Natural killer cell treated with Interleukin-12 subunit alpha and Interleukin-12 subunit beta and Interleukin-15 and Interleukin-18, amount 100 ng/mL, for 72 hours (primary cell): ENCODE data around the gene BICRA. TPM values are rescaled to one million over a fixed set of nuclear protein-coding genes. Genes with fewer than 3 reads are reported as not detected.
"Not testable (repeated sequence)": the region's sequence is repeated elsewhere in the genome, so short reads cannot be mapped to it uniquely, and the experiment has no call there.

Source experiments
- ATAC-seq, 2 donors: fragments of 150-1000 bp; cut with Tn5 transposase in 1 of 2; sonication (Bioruptor Pico), chemical (Tn5 transposase) in 1 of 2; 2 replicates each; pipeline ENCODE4 v1.10.0; 2021
- DNase-seq: peaks from one replicate; pipeline ENCODE4 v3.0.0; 2022; ENCODE audit warnings: low spot score
- H3K27ac Mint-ChIP-seq, 2 donors: 1 replicate in 1 of 2; 2 replicates in 1 of 2; pipeline ENCODE4 v1.8.0; 2022; ENCODE audit warnings: mixed read lengths in 2 of 2, mild to moderate bottlenecking in 1 of 2, moderate library complexity in 1 of 2
- H3K27me3 Mint-ChIP-seq, 2 donors: 1 replicate in 1 of 2; 2 replicates in 1 of 2; pipeline ENCODE4 v1.8.0; 2022; ENCODE audit warnings: mixed read lengths in 2 of 2
- H3K36me3 Mint-ChIP-seq: one replicate; pipeline ENCODE4 v1.8.0; 2022; ENCODE audit warnings: mixed read lengths
- H3K4me1 Mint-ChIP-seq, 2 donors: 1 replicate in 1 of 2; 2 replicates in 1 of 2; pipeline ENCODE4 v1.8.0; 2022; ENCODE audit warnings: low read depth in 2 of 2, mixed read lengths in 2 of 2, mild to moderate bottlenecking in 1 of 2
- H3K4me3 Mint-ChIP-seq: one replicate; pipeline ENCODE4 v1.8.0; 2022; ENCODE audit warnings: mixed read lengths
- H3K9me3 Mint-ChIP-seq: 2 replicates; pipeline ENCODE4 v1.8.0; 2022; ENCODE audit warnings: mixed read lengths
- total RNA-seq, 2 donors: library from RNA; stranded (reverse); gene quantifications; one replicate each; pipeline ENCODE4 v1.2.3, GENCODE V29; 2022

The BICRA gene
- total RNA-seq: 10 to 100 TPM; 14.4 to 17.5 TPM

GRCh38 chr19:47608969-47609905, at the start of gene BICRA:
Gene BICRA (plus strand): TSS chr19:47609134. CDS start chr19:47673575, 64,441 bp downstream.
- Mint-ChIP-seq H3K4me1 (peaks cover 10 to 28% of the 10 kb centered on the region in 2 donors), H3K4me3 (peak within 1 kb of the TSS; percentile 90), H3K9me3 (no peaks in the 10 kb centered on the region), H3K36me3 (no peaks in the 10 kb centered on the region), H3K27me3 (no peaks in the 10 kb centered on the region), H3K27ac (peak within 1 kb of the TSS; percentile 70 to 72)
- DNase-seq (peak; percentile 89), ATAC-seq (peak; percentile 79 to 83)

- no peak overlapping the region for H3K27ac Mint-ChIP-seq
- no peak for DNase-seq
- no peaks in the 10 kb centered on the region for H3K27me3 Mint-ChIP-seq
- H3K36me3 Mint-ChIP-seq: no peaks in the 10 kb centered on the region
- no peak overlapping the region for H3K4me3 Mint-ChIP-seq
- H3K4me1 Mint-ChIP-seq: peaks cover 0 to 4% of the 10 kb centered on the region in 2 donors
- H3K9me3 Mint-ChIP-seq: no peaks in the 10 kb centered on the region
- no peak for ATAC-seq
Measured at GRCh38 chr19:47560999-47561398, 47.9 kb upstream of the BICRA start.

DNA sequence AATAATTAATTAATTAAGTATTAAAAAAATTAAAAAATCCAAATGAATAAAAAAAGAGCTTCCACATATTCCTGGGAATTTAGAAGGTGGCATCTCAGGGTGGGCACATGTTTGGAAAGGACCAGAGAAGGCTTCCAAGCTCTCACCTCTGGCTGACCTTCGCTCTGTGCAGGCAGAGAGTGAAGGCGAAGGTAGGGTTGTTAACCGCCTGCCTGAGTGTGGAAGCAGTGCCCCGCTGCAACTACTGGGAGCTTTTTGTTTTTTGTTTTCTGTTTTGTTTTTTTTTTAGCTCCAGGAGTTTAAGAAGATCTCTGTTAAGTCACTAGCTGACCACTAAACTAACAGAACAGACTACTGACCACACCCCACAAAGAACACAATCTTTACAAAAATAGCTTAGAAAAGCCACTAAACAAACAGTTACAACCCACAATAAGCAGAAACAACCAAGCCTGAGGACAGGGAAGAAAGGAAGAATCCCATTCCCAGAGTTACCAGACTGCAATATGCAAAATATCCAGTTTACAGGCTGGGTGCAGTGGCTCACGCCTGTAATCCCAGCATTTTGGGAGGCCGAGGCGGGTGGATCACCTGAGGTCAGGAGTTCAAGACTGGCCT, 47.4 kb upstream of the BICRA start:
- Mint-ChIP-seq H3K27ac (no peak overlapping the region), H3K36me3 (no peaks in the 10 kb centered on the region), H3K27me3 (no peaks in the 10 kb centered on the region), H3K4me1 (peaks cover 0 to 4% of the 10 kb centered on the region in 2 donors), H3K9me3 (no peaks in the 10 kb centered on the region), H3K4me3 (no peak overlapping the region)
- DNase-seq (no peak), ATAC-seq (no peak)

DNA sequence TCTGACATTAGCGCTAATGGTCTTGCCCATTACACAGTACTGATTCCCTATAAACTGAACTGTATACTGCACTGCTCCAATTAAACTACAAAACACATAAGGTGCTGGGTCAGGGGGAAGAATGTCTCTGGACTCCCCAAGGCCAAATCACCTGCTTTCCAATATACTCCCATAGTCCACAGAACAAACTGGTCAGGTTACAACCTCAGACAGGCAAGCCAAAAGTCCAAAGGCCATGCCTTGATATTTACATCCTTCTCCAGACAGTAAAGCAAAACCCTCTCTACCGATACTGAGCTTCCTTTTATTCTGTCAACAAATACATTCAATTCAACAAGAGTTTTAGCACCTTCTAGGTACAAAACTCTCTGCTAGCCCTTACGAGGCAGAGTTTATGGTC, 44.9 kb upstream of the BICRA start:
- Mint-ChIP-seq H3K4me3 (no peak overlapping the region), H3K4me1 (peaks cover 0 to 4% of the 10 kb centered on the region in 2 donors), H3K27ac (no peak overlapping the region), H3K36me3 (no peaks in the 10 kb centered on the region), H3K9me3 (no peaks in the 10 kb centered on the region), H3K27me3 (no peaks in the 10 kb centered on the region)
- ATAC-seq (no peak), DNase-seq (no peak)

- peaks cover 7% of the 10 kb centered on the region for H3K36me3 Mint-ChIP-seq
- H3K27me3 Mint-ChIP-seq: peaks cover 4 to 10% of the 10 kb centered on the region in 2 donors
- H3K9me3 Mint-ChIP-seq: no peaks in the 10 kb centered on the region
- no peak overlapping the region for H3K4me3 Mint-ChIP-seq
- H3K4me1 Mint-ChIP-seq: peaks cover 10 to 11% of the 10 kb centered on the region in 2 donors
- ATAC-seq (no peak), DNase-seq (no peak)
- H3K27ac Mint-ChIP-seq: no peak overlapping the region
Measured at GRCh38 chr19:47569331-47569730, 39.6 kb upstream of the BICRA start.

DNA sequence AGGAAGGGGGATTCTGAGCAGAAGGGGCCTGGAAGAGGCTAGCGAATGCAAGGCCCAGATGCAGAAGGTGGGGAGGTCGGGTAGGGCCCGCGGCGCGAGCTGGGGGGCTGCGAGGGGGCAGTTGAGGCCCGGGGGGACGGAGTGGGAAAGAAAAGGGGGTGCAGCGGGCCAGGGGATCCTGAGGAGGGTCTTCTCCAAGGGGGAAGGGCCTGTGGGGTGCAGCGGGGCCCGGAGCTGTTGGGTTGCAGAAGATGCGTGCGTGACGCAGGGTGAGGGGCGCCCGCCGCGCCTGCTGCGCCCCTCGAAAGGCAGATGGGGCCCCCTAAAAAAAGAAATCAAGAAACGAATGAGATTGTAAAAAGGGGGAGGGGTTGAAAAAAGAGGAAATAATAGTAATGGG, 36.3 kb upstream of the BICRA start:
- Mint-ChIP-seq H3K4me3 (peak overlapping the region; percentile 57), H3K27ac (peak overlapping the region in 1 of 2 donors; percentile 2), H3K36me3 (peaks cover 7% of the 10 kb centered on the region), H3K4me1 (peaks cover 11 to 12% of the 10 kb centered on the region in 2 donors), H3K27me3 (peaks cover 4 to 10% of the 10 kb centered on the region in 2 donors), H3K9me3 (no peaks in the 10 kb centered on the region)
- DNase-seq (no peak), ATAC-seq (no peak)

GRCh38 chr19:47573071-47574026, 35.6 kb upstream of the BICRA start, which contains the start of gene ZNF541:
Gene ZNF541 (minus strand): TSS chr19:47573148. CDS start chr19:47555856, 17,292 bp downstream.
- H3K9me3 Mint-ChIP-seq: no peaks in the 10 kb centered on the region
- peaks cover 7% of the 10 kb centered on the region for H3K36me3 Mint-ChIP-seq
- DNase-seq (peak; percentile 85), ATAC-seq (peak; percentile 87 to 94)
- peak within 1 kb of the TSS in 1 of 2 donors; percentile 2 for H3K27ac Mint-ChIP-seq
- H3K4me3 Mint-ChIP-seq: peak within 1 kb of the TSS; percentile 57
- peaks cover 14 to 16% of the 10 kb centered on the region in 2 donors for H3K4me1 Mint-ChIP-seq
- H3K27me3 Mint-ChIP-seq: peaks cover 6 to 10% of the 10 kb centered on the region in 2 donors

DNA sequence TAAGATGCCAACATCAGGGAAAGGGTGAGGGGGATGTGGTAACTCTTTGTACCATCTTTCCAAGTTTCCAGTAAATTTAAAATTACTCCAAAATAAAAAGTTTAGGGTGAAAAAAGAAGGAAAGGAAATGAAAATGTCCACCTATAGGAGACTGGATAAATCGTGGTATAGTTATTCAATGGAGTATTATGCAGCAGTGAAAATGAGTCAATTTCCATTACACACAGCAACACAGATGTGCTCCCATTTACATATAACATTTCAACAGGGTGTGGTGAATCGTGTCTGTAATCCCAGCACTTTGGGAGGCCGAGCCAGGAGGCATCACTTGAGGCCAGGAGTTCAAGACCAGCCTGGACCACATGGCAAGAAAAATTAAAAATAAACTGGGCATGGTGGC, 28.5 kb upstream of the BICRA start:
- Mint-ChIP-seq H3K4me1 (peaks cover 15 to 17% of the 10 kb centered on the region in 2 donors), H3K4me3 (no peak overlapping the region), H3K27ac (no peak overlapping the region)

GRCh38 chr19:47581605-47582319, 27.2 kb upstream of the BICRA start:
- Mint-ChIP-seq H3K4me1 (peaks cover 15 to 17% of the 10 kb centered on the region in 2 donors), H3K9me3 (no peaks in the 10 kb centered on the region), H3K27ac (peak overlapping the region in 1 of 2 donors; percentile 32), H3K27me3 (peaks cover 0 to 8% of the 10 kb centered on the region in 2 donors), H3K36me3 (no peaks in the 10 kb centered on the region), H3K4me3 (no peak overlapping the region)
- DNase-seq (no peak), ATAC-seq (no peak)

More for the DNA sequence above, 28.5 kb upstream of the BICRA start:
- Mint-ChIP-seq H3K9me3 (no peaks in the 10 kb centered on the region), H3K27me3 (peaks cover 0 to 8% of the 10 kb centered on the region in 2 donors), H3K36me3 (no peaks in the 10 kb centered on the region)
- no peak for ATAC-seq
- no peak for DNase-seq

- Mint-ChIP-seq H3K4me3 (no peak overlapping the region), H3K27me3 (peaks cover 0 to 8% of the 10 kb centered on the region in 2 donors), H3K9me3 (no peaks in the 10 kb centered on the region), H3K4me1 (peaks cover 15 to 16% of the 10 kb centered on the region in 2 donors), H3K36me3 (no peaks in the 10 kb centered on the region), H3K27ac (peak overlapping the region in 1 of 2 donors; percentile 32)
- no peak for ATAC-seq
- no peak for DNase-seq
Measured at GRCh38 chr19:47582320-47582909, 26.5 kb upstream of the BICRA start.

- peaks cover 11 to 12% of the 10 kb centered on the region in 2 donors for H3K4me1 Mint-ChIP-seq
- not testable (repeated sequence) for H3K36me3 Mint-ChIP-seq, H3K9me3 Mint-ChIP-seq, H3K4me3 Mint-ChIP-seq, H3K27me3 Mint-ChIP-seq, ATAC-seq, H3K27ac Mint-ChIP-seq, DNase-seq
Measured at GRCh38 chr19:47583161-47583560, 25.8 kb upstream of the BICRA start.

DNA sequence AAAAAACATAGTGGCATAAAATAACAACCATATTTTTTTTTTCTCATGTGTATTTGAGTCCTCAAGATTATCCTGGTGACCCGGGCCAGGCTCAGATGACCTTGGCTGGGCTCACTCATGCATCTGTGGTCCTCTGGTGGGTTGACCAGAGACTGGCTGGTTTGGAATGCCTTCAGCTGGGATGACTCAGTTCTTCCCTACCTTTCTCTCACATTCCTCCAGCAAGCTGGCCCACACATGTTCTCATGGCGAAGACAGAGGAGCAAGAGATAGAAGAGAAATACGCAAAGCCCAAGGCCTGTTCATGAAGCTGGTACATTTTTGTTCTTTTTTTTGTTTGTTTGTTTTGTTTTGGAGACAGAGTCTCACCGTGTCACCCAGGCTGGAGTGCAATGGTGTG, 21.6 kb upstream of the BICRA start:
- DNase-seq (no peak), ATAC-seq (no peak)
- Mint-ChIP-seq H3K9me3 (no peaks in the 10 kb centered on the region), H3K4me3 (no peak overlapping the region), H3K36me3 (no peaks in the 10 kb centered on the region), H3K27me3 (peaks cover 8 to 13% of the 10 kb centered on the region in 2 donors), H3K27ac (no peak overlapping the region), H3K4me1 (peaks cover 4% of the 10 kb centered on the region in 2 donors)
